HG02642 (cell line): ENCODE data around the gene SLC7A6OS.

Source experiments
- ATAC-seq: cut with Tn5 transposase; IDR thresholded peaks from one replicate; pipeline ENCODE4 v1.9.1; 2021; ENCODE audit warnings: mild to moderate bottlenecking; ENCODE audit not compliant: unreplicated experiment, poor library complexity

The SLC7A6OS gene

DNA sequence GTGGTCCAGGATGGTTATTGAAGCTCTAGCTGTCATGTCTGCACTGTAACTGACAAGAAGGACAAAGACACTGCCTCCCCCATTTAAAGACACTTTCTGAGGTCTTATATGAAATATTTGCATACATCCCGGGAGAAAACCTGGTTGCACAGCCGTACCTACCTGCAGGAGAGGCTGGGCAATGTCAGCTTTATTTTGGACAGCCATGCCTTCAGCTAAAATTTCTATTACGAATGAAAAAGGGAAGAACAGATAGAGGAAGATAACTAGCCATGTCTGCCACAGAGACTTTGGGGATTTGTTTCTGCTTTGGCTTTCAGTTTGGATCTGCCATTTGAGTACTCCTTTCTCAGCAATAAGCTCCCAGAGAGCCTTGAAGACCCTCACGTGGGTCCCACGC, 27.4 kb downstream of the SLC7A6OS start:
- no peak for ATAC-seq

DNA sequence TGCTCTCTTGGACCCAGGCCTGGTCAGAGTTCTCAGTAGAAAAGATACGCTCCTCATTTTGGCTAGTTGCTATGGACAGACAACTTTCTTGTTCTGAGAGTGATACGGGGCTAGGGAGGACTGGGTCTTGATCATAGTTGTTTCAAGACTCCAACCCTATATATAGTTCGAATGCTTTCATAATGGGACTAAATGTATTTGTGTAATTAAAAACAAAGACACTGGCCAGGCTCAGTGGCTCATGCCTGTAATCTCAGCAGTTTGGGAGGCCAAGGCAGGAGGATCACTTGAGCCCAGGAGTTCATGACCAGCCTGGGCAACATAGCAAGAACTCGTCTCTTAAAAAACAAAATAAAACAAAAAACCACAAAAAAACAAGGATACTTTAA, 28.7 kb downstream of the SLC7A6OS start:
- no peak for ATAC-seq

DNA sequence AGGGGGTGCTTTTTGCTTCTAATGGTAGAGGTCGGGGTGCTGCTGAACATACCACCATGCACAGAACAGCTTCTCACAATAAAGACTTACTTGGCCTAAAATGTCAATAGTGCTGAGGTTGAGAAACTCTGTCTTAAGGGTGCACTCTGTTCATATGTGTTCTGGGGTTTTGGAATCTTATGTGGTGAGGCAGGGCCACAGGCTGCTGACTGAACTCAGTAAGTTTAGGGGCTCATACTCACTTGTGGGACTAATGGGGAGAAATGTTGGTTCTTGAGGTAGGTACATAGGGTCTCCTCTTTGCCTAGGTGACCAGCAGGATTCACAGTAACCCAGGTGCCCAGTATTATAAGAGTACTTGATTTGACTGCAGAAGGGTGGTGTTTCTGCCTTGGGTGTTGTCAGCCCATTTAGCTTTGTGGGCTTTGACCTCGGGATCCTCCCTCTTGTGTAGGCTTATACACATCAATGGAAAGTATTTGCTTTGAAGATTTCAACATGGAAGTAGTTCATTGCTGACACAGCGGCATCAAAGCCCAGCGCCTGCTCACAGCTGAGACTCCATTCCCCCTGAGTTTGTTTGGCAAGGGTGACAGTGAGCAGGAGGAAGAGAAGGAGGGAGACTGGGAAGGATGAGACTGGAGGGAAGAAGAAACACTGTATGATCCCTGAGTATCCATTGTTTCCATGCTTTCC, 29.2 kb downstream of the SLC7A6OS start:
- no peak for ATAC-seq

DNA sequence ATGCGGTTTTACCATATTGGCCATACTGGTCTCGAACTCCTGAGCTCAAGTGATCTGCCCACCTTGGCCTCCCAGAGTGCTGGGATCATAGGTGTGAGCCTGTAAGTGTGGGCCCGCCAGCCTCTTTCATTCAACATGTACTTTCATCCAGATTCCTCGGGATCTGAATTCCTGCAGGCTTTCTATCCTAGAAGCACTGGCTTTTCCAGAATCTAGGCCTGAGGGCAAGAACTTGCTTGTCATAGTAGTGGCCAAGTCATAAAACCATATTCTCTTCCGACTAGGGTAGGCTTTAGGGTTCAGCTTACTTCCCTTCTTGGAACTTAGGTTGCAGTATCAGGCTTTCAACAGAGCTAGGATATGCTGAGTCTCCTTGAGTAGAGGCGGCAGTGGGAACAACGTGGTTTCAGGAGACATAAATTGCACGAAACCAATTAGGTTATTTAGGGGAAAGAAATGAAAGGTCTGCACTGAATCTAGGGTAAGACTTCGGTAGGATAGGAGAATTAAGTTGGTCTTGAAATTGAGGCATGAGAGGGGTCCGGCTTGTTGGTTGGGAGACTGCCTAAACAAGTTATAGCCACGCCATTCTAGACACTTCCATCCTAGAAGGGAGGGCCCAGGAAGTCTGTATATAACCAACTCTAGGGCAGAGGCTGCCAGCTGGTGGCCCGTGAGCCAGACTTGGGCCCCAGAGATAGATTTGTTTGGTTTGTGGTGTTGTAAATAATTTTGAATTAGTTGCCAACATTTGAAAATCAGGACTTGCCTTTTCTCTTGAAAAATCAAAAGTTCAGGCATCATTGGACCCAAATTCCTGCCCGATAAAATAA, 30.8 kb downstream of the SLC7A6OS start:
- ATAC-seq: no peak

DNA sequence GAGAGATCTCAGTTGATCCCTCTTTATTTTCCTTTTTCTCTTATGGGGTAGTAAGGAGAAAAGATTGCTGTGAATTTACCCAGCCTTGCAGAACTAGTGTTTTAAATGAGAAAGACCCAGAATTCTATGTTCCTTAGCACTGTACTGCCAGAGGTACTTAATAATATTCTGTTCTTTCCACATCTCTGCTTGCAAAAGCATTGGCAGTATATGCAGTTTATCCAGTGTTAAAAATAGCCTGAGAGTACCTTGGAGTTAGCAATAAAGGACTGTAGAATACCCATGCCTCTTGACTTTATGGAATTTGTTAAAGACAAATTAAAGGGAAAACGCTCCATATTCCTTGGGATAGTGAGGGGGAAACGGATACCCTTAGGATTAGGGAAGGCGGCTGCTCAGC, 34.5 kb downstream of the SLC7A6OS start:
- no peak for ATAC-seq

DNA sequence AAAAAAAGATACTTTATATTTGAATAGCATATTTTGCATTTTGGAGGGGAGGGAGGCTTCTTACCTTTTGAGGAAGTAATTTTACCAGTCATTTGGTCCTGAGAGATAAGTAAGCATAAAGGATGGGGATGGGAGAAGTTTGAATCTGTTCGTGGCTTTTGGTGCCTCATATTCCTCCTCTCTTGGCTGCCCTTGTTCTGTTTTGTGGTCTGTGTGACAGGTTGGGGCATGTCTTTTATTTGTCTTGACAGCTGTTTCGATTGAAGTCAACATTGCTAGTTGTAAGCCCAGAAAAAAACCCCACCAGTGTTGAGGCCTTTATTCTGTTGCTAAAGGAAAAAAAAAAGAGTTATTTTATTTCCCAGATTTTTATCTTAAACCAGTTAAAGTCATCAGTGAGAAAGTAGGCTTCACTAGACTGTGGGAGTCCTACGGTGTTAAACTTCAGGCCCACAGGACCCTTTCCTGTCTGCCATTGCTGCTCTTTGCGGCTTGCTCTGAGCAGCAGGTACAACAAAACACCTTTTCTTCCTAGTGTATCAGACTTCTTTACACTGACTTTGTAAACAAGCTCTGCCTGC, 35.0 kb downstream of the SLC7A6OS start:
- ATAC-seq: peak; percentile 59

DNA sequence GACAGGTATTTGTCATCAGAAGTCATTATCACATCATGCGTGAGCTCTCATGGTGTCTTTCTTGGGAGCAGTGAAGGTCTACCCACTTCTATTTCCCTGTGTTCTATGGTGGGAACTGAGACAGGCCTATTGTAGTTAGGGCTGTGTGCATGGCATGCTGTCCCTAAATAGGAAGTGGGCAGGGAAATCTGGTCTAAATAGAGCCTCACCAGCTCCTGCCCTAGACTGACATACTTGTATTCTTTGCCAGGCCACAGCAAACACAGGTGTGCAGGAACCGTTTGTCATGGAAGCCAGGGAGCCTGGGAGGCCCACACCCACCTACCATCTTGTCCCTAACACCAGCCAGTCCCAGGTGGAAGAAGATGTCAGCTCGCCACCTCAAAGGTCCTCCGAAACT, 36.3 kb downstream of the SLC7A6OS start:
- no peak for ATAC-seq

DNA sequence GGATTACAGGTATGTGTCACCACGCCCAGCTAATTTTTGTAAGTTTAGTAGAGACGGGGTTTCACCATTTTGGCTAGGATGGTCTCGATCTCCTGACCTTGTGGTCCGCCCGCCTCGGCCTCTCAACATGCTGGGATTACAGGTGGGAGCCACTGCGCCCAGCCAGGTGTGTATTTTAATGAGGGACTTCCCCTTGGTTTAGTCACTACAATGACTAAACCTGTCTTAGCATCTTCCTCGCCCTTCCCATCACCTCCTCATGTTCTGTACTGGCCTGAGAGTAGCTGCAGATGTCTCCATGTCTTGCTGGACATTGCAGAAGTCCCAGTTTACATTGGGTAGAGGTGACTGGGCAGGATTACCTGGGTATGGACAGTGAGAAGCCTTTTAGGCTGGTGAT, 36.9 kb downstream of the SLC7A6OS start:
- ATAC-seq: no peak

DNA sequence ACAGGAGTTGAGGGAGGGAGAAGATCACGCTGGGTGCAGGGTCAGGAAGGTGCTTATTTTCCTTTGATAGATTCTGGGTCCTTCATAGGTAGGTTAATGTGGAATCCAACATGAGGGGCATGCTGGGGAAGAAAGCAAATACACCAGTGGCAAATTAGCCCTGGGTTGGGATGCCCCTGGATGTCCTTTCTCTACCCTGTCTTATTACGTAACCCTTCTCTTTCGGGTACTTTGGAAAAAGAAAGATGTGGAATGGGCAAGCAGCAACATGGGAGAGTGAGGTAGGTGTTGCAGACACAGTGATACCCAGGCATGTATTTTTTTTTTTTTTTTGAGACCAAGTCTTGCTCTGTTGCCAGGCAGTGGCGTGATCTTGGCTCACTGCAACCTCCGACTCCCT, 37.3 kb downstream of the SLC7A6OS start:
- ATAC-seq: no peak

DNA sequence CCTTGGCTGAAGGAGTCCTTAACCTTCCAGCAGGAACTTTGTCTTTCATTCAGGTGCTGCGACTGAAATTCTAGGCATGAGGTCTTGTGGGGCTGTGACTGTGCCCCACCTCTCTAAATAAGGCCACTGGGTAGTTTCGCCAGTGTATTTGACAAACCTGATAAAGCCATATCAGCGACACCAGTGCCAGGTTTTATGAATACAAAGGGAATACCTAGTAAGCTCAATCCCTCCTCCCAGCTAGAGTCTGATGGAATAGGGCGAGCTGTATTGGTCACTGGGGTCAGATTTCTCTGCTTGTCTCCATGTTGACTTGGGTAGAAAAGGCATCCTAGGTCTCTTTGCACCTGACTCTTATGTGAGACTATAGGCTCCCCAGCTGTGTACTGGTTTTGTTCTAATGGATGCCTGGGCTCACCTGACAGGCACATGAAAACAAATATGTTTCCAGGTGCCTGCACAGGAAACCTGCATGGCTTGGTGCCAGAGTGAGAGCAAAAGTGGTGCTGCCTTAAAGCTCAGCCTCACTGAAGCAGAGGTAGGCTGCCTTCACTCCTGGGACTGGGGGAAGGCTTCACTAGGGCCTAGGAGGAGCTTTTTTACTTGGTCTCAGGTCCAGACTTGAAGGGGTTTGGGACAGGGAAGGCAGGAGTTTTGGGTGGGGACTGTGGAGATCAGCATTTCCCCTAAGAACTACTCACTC, 38.1 kb downstream of the SLC7A6OS start:
- no peak for ATAC-seq

DNA sequence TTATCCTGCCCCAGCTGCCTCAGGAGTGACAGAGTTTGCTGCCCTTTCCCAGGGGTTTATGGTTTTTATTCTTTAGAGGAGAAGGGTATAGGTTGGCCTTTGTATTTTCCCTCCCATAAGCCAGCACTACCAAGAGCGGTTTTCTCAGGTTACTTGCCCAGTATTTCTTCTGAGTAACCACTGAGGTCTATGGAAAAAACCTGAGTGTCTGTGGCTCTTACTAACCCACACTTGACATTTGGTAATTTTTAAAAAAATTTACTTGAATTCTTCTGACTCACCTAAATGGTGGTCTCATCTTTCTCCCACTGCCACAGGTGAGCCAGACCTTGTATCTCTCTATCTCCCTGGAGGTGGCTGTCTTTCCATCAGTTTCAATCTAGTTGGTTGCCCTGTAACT, 40.4 kb downstream of the SLC7A6OS start:
- no peak for ATAC-seq

DNA sequence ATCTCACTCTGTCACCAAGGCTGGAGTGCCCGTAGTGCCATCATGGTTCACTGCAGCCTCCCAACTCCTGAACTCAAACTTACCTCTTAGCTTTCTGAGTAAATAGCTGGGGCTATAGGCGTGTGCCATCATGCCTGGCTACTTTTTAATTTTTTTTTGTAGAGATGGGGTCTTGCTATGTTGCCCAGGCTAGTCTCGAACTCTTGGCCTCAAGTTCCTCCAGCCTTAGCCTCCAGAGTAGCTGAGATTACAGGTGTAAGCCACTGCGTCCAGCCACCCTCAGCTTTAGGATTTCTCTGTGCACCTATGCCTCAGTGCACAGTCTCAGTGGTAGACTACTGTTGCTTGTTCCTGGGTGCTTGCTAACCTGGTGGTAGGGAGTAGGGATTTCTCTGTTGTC, 41.0 kb downstream of the SLC7A6OS start:
- no peak for ATAC-seq

DNA sequence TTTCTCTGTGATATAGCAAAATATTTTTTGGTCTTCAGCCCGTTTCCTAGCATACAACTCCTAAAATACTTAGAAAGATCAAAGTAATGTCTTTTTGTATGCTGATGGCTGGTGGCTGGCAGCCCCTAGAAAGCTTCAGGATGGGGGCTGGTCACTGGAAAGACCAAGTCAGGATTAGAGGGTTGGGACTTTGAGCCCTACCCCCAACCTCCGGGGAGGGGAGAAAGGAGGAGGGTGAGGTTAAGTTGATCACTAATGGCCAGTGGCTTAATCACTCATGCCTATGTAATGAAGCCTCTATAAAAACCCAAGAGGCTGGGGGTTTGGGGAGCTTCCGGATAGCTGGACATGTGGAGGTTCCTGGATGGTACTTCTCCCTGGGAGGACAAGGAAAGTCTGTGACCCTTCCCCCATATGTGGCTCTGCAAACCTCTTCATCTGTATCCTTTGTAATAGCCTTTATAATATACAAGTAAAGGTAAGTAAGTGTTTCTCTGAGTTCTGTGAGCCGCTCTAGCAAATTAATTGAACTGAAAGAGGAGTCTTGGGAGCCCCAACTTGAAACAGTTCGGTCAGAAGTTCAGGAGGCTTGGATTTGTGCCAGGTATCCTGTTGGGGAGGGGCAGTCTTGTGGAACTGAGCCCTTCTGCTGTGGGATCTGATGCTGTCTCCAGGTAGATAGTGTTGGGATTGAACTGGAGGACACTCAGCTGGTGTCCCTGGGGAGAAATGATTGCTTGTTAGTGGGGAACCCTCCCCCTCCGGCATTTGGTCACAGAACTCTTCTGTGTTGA, 42.9 kb downstream of the SLC7A6OS start:
- no peak for ATAC-seq

DNA sequence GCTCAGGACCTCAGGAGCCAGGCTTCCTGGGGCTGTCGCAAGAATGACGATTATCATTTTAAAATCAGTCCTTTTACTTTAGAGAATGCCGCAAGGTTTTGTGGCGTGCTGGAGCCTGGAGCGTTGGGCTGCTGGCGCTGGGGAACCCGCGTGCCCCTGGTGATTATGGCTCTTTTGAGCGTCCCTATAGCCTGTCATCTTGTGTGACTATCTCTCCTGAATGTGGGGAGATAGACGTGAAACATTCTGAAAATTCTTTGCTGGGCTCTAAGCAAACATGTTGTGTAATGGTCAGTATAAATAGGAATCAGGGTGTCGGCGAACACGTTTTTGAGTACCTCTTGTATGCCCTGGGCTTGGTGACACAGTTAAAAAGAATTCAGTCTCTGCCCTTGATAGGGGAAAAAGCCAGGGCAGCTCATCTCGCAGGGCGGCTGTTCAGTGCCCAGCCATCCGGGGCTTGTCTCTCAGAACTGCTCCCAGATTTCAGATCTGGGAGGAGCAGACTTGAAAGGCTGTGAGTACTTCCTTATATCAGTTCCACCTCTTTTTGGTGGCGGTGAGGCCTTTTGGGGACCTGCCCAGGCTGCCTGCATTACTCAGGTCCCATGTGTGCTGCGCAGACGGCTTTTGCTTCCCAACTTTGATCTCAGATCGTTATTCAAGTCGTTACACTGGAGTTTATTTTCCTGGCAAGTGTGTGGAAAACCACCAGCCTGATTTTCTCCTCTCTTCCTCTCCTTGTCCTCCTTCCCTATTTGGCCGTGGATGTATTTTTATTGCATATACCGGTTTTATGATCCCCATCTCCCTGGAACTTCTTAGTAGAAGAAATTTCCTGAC, 45.4 kb downstream of the SLC7A6OS start:
- peak; percentile 4 for ATAC-seq

DNA sequence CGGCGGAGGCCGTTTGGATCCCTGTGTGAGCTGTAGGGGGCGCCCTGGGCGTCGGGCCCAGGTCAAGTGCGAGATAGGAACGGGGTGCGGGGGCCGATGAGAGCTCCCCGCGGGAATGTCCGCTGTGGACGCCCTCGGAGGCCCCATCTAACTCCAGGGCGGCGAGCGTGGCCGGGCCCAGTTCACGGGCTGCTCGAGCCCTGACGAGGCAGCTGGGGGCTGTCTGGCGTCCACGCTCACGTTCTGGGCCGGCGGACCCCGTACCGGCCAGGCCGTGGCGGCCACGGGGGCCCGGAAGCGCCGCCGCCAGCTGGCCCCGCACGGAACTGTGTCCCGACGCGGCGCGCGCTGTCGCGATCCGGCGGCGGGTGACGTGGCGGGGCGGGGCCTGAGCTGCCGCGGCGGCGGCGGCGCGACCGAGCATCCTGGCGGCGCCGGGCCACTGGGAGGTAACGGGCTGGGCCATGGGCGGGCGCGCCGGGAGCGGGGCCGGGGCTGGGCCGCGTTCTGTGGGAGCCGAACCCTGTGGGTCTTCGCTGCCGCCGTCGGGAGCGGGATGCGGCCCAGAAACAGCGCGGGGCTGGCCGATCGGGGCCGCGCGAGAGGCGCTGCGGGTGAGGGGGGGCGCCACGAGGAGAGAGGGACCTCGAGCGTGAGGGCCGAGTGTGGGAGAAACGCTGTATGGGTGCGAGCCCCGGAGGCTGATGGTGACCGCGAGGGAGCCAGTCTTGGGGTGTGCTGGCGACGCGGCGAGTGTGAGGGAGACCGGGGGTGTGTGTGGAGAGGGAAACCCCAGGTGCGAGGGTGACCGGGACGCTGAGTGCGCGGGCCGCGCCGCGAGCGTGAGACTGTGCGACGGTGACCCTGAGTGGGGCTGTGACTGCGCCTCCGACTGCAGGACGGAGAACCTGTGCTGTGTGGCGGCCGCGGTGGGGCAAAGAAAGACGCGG, 46.3 kb downstream of the SLC7A6OS start, which contains the start of gene SLC7A6:
SLC7A6 (plus strand) TSS at position 399 of the 950 bp plus-strand sequence. CDS start 10,201 bp downstream, outside the sequence.
- peak; percentile 75 for ATAC-seq

DNA sequence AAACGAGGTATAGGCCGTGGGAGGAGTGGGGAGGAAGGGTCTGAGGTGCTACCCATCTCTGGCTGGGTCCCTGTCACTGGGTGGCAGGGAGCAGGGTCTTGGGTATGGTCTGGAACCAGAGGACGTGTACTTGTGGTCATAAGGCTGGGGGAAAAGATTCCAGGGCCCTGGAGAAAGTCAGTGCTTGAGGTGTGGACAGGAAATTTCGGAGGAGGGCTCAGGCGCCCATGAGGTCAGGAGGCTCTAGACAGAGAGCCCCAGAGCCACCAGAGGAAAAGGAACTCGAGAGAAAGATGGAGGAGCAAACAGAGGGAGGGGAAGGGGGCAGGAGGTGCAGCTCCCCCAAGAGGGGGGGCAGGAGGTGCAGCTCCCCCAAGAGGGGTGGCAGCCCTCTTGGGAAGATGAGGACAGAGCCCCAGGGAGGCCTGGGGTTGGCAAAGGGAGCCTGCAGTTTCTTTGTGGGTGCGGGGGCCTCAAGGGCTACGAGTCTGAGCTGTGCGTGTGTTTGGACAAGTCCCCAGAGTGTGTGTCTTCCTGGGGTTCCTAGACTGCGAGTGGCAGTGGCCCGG, 47.1 kb downstream of the SLC7A6OS start:
- ATAC-seq: no peak

DNA sequence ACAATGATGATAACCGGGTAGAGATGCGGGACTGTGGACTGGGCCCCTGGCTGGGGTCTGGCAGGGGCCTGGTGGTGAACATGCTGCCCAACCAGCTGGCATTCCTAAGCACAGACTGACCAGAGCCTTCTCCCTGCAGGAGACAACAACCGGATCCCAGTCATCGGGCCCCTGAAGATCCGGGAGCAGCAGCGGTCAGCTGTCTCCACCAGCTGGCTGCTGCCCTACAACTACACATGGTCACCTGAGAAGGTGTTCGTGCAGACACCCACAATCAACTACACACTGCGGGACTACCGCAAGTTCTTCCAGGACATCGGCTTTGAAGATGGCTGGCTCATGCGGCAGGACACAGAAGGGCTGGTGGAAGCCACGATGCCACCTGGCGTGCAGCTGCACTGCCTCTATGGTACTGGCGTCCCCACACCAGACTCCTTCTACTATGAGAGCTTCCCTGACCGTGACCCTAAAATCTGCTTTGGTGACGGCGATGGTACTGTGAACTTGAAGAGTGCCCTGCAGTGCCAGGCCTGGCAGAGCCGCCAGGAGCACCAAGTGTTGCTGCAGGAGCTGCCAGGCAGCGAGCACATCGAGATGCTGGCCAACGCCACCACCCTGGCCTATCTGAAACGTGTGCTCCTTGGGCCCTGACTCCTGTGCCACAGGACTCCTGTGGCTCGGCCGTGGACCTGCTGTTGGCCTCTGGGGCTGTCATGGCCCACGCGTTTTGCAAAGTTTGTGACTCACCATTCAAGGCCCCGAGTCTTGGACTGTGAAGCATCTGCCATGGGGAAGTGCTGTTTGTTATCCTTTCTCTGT, 51.5 kb downstream of the SLC7A6OS start:
- no peak for ATAC-seq
